ENCODE results near the gene STK33.

DNA sequence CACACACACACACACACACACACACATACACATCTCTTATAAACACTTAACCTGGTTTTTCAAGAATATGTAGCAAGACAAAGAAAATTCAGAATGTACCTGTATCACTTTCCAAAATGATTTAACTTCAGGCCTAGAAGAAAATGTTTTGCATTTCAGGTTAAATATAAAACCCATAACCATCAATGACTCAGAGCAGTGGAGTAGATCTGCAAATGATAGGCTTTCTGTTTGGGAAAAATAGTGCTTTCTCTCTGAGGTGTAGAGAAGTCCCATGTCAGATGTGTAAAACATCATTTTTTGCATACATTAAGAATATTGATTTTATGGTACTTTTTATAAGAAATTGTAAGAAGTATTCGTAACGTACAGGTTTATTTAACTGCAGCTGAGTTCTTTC lies 116.9 kb downstream of the STK33 start:
- TF ChIP-seq, protein P1, sequence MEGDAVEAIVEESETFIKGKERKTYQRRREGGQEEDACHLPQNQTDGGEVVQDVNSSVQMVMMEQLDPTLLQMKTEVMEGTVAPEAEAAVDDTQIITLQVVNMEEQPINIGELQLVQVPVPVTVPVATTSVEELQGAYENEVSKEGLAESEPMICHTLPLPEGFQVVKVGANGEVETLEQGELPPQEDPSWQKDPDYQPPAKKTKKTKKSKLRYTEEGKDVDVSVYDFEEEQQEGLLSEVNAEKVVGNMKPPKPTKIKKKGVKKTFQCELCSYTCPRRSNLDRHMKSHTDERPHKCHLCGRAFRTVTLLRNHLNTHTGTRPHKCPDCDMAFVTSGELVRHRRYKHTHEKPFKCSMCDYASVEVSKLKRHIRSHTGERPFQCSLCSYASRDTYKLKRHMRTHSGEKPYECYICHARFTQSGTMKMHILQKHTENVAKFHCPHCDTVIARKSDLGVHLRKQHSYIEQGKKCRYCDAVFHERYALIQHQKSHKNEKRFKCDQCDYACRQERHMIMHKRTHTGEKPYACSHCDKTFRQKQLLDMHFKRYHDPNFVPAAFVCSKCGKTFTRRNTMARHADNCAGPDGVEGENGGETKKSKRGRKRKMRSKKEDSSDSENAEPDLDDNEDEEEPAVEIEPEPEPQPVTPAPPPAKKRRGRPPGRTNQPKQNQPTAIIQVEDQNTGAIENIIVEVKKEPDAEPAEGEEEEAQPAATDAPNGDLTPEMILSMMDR (IDR thresholded peaks at IDR 0.05; ENCODE audit: extremely low read depth in 1 of 2, insufficient read depth in 1 of 2, low read depth in 1 of 2, low read length in 2 of 2): no peak
- TF ChIP-seq EZH2 (IDR thresholded peaks at IDR 0.05; ENCODE audit: borderline replicate concordance, low read depth, low read length, severe bottlenecking): no peak
- no peak for TF ChIP-seq POLR2AphosphoS5 (IDR thresholded peaks at IDR 0.05; ENCODE audit: insufficient read depth, low read depth, low read length)
- TF ChIP-seq FOS (IDR thresholded peaks at IDR 0.05; ENCODE audit: borderline replicate concordance, insufficient read depth, low read length): no peak
- no peak for TF ChIP-seq POLR2A (IDR thresholded peaks at IDR 0.05; ENCODE audit: low read depth, low read length)
